AG09309 (cell line): ENCODE results near the gene CMPK2.

Experiments
- DNase-seq: peaks from one replicate; pipeline ENCODE4 v3.0.0-alpha.2; 2010; ENCODE audit warnings: low read depth
- H3K4me3 ChIP-seq: 2 replicates; pipeline ENCODE4 v1.5.1; 2011; ENCODE audit warnings: mild to moderate bottlenecking, low read depth, low read length, moderate library complexity; ENCODE audit not compliant: control insufficient read depth
- CTCF ChIP-seq: IDR thresholded peaks from 2 replicates; pipeline ENCODE4 v1.5.1; 2011; ENCODE audit warnings: mild to moderate bottlenecking, low read depth, low read length, inconsistent platforms; ENCODE audit not compliant: insufficient read depth, control insufficient read depth; ENCODE audit errors: missing control alignments

Gene CMPK2

DNA sequence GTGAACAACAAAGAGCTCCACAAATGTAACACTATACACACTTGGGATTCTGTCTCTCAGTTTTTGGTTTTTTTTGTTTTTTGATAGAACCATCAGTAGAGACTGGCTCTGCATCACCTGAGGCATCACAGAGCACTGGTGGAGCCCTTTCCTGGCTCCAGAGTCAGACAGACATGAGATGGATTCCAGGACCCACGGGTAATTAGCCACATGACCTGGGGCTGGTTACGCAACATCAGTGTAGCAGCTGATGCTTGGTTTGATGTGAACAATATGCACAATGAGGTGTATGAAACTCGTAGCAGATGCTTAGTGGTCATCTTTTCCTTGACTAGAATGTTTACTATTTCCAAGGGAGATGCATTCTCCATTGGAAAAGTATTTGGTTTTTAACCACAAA is 40.7 kb downstream of the CMPK2 start:
- no peak for DNase-seq
- H3K4me3 ChIP-seq, result no peak overlapping the region
- TF ChIP-seq CTCF, result no peak

DNA sequence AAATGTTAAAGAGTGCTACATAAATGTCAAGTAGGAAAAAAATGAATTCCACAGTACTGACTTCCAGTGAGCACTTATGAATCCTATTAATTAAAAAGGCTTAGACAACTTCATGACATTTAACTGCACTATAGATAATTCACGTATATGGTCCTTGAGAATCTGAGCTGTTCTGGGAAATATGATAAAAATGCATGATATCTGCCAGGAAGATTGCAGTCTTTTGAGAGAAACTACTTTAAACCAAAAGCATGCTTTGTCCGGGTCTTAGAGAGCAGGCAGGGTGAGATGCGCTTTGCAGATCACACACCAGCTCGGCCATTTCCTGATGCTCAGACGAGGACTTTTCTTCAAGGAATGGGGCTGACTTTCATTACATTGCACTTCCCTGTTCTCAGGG is 42.6 kb downstream of the CMPK2 start:
- no peak for TF ChIP-seq CTCF
- H3K4me3 ChIP-seq, result no peak overlapping the region
- DNase-seq, result no peak

DNA sequence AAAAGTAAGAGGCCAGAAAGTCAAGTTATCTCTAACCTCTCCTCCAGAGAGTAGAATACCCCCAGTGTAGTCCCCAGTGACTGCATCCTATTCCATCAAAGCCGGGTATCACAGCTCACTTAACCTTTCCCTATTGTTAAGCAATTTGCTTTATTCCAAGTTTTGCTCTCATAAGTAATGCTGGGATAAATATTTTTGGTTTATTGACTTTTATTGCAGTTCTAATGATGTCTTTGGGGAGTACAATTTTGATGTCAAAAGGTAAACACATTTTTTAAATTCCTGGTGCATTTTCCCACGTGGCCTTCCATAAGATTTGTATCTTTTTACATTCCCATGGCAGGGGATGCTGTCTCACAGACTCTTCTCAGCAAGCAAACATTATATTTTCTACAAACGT is 43.3 kb downstream of the CMPK2 start:
- TF ChIP-seq CTCF, result no peak
- H3K4me3 ChIP-seq, result no peak overlapping the region
- no peak for DNase-seq

DNA sequence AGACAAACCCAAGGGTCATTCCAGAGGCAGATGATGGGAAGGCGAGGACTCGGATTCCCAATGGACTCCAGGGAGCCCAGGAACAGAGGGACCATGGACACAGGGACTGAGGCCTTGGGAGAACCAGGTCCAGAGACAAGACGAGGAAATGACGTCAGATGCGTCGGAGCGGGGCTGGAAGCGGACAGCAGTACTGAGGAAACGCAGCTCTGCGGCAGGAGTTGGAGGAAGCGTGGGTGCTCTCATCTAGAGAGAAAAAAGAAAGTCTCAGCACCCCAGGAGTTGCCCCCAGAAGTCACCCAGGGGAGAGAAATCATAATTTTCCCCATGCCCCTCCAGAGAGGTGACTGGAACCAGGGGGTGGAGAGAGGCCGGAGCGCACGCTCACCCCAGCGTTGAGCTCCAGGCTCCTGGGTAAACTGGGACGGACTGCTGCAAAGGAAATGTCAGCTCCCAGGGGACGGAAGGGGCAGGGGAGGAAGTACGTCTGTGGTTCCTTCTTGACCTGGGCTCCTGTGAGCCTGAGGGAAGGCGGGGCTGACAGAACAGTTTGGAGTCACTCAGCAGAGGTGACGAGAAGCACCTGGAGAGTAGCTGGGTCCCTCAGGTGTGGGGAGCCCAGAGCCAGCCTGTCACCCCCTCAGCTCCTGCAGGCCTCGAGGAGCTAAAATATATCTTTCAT is 44.7 kb downstream of the CMPK2 start:
- no peak overlapping the region for H3K4me3 ChIP-seq
- DNase-seq, result no peak
- no peak for TF ChIP-seq CTCF

- TF ChIP-seq CTCF, result no peak
- H3K4me3 ChIP-seq, result no peak overlapping the region
- no peak for DNase-seq
Observed at GRCh38 chr2:6820236-6820635, 45.5 kb downstream of the CMPK2 start.

- TF ChIP-seq CTCF, result no peak
- no peak overlapping the region for H3K4me3 ChIP-seq
Observed at GRCh38 chr2:6819668-6820067, 46.0 kb downstream of the CMPK2 start.

GRCh38 chr2:6818012-6818411 is 47.7 kb downstream of the CMPK2 start:
- no peak for DNase-seq
- no peak overlapping the region for H3K4me3 ChIP-seq
- TF ChIP-seq CTCF, result no peak

More at GRCh38 chr2:6819668-6820067, 46.0 kb downstream of the CMPK2 start:
- no peak for DNase-seq
